Activated CD4-positive, alpha-beta T cell treated with anti-CD3 and anti-CD28 coated beads, Interleukin-10, Interleukin-2, amounts not matched to agents 100 ng/mL and 50 ng/mL, durations not matched to agents 16 hours and 8 hours (primary cell): ENCODE data around the gene ANTXR2.
"Not testable (repeated sequence)": the region's sequence is repeated elsewhere in the genome, so short reads cannot be mapped to it uniquely, and the experiment has no call there.

Experiments
- DNase-seq: peaks from one replicate; pipeline ENCODE4 v3.0.0-alpha.2; 2020

The ANTXR2 gene

DNA sequence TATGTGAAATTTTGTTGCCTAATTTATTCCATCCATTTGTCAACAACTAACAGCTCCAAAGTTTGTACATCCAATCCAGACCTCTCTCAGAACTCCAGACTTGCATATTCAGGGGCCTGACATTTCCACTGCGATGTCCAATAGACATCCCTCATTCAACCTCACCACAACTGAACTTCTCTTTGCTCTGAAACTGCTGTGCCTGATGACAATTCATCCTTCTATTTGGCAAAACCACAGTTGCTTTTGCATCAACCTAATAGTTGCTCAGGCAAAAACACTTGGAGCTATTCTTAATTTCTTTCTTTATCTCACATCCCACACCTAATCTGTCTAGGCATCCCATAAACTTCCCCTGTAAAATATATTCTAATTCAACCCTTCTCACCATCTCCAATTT lies 56.5 kb downstream of the ANTXR2 start:
- DNase-seq: no peak

DNA sequence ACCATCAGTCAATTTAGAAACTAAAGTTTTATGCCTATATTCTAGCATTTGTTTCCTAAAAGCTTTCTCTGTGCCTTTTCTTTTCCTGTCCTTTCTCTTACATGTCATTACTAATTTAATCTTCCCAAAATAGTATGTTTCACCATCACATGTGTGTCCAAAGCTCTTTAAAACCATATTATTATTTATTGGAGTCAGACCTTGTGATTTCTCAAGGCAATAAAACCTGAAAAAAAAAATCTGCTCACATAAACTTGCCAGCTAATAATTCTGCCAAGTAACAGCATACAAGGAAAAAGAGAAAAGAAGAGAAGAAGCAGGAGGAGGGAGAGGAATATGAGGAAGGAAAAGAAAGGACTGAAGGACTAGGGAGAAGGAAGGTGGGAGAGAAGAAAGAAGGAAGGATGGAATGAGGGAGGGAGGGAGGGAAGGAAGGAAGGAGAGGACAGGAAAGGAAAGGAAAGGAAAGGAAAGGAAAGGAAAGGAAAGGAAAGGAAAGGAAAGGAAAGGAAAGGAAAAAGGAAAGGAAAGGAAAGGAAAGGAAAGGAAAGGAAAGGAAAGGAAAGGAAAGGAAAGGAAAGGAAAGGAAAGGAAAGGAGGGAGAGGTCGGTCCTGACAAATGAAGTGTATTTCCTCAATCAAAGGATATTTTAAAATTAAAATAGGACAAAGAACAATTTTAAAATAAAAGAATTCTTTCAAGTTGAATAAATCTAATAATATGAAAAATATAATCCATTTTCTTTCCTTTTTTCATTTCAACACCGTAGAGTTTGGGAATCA lies 57.4 kb downstream of the ANTXR2 start:
- DNase-seq: no peak

DNA sequence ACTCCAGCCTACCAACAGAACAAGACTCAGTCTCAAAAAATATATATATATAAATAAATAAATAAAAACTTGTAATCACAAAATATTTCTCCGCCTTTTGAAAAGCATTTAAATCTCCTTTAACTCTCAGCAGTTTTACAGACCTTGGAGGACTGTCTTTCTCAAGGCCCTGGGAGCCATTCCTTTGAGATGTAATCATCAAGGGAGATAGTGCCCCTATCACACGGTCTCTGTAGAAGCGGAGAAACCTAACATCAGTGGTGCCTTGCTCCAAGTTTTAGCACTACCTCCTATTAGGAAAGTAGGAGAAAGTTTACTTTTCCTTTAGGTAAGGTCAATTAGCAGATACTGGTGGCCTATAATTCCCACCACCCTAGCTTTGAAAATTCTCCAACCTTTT lies 58.5 kb downstream of the ANTXR2 start:
- DNase-seq: no peak

DNA sequence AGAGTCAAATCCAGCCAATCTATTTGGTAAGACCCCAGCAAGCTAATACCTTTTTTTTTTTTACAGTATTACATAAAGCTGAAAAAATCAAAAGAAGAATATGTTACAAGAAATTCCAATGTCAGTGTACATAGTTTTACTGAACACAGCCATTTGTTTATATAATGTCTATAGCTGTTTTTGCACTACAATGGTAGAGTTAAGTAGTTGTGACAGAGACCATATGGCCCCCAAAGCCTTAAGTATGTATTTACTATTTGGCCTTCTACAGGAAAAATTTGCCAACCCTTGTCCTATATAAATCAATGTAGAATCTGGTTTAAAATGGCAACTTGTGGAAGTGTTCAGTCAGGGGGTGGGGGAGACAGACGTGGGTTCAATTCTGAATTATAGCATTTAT lies 60.7 kb downstream of the ANTXR2 start:
- DNase-seq: no peak

DNA sequence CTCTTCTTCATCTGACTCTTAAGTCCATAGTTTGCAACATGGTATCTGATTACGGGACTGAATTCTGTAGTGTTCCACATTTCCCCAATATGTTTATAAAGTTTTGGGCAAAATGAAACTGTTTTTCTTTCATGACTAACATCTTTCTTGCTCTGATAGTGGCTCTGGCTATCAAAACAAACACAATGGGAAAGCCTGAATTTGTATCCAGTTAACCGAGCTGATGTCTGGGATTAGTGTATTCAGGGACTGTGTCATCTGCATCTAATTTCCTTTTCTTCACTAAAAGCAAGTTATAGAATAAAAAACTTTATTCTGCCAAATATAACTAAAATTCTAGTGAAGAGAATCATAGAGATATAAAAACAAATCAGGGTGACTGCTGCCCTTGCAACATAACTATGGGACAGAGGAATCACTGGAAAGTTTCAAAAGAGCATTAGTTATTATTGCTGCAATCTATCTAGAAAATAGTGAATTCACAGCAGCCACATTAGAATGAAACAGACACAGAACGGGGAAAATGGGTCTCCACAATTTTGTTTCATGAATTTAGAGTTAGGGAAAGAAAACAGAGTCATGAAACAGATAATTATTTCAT lies 61.3 kb downstream of the ANTXR2 start:
- no peak for DNase-seq

DNA sequence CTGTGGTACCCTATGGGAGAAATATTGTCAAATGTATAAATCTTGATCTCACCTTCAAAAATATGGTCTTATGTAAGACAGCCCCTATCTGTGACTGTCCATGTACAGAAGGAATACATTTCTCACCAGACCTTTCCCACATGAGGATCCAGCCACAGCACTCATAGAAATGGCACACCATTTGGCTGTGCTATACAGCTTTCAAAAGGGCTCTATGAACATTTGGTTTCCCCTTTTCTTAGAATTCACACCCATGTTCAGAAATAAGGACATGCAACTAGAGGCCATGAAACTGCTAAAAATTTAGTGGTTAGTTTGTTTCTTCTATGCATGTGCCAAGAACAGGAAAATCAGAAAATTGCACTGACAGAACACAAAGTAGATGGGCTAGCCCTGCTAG lies 62.7 kb downstream of the ANTXR2 start:
- peak; percentile 52 for DNase-seq

DNA sequence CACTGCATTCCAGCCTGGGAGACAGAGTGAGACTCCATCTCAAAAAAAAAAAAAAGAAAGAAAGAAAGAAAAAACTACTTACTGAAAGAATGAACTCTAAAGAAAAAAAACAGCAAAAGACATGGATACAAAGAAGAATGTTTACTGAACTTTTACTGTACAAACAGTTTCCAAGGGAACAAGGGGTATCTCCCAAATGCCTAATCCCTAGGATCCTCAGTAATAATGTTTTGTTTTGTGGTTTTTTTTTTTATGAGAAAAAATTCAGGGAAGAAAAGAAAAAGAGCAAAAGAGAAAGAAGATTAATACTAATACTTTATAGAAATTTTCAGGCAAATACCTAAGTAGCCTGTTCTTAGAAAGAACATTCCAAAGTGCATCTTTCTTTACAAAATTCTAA lies 63.2 kb downstream of the ANTXR2 start:
- DNase-seq: no peak

DNA sequence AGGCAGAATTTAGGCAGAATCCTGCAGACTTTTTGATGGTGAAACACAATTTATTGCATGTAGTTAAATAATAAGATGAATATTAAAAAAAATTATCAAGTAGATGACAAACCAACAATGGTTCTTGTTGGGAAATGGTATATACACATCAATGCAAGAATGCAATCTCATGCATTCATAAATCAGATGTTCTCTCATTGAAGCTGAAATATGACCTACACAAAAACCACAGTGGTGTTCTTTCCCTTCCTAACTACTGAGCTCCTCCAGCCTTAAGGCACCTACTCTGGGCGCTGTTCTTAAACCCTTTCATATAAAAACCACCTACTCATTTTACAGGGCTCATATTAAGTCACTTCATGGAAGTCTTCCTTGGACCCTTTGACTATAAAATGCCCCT lies 64.1 kb downstream of the ANTXR2 start:
- peak; percentile 23 for DNase-seq

DNA sequence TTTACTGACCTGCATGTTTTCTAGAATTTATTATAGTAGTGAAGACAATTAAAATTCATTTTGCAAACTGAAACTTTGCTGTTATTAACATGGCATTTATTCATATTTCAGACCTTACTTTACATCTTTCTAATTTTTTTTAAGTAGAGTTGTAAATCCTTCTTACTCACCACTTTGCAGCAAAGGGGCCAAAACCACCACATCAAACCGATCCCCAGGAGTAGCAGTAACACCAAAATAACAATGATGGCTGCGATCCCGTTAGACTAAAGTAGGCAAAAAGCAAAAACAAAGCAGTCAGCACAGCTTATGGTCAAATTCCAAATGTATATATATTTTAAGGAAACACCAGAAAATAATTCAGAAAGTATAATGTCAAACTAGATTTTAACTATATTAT lies 64.7 kb downstream of the ANTXR2 start:
- peak; percentile 60 for DNase-seq

DNA sequence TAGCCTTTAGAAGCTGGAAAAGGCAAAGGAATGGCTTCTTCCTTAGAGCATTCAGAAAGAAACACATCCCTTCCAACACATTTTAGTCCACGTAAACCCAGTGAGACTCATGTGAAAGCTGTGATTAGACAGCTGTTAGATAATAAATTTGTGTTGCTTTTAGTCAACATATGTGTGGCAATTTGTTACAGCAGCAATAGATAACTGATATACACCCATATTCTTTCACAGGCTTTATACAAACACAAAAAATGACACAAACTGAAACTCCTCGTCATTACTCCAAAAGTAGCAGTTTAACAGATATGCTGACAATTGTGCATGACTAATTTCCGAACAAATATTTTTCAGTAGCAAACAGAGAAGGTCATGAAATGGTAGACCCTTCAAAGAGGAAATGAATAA lies 65.3 kb downstream of the ANTXR2 start:
- peak; percentile 92 for DNase-seq

DNA sequence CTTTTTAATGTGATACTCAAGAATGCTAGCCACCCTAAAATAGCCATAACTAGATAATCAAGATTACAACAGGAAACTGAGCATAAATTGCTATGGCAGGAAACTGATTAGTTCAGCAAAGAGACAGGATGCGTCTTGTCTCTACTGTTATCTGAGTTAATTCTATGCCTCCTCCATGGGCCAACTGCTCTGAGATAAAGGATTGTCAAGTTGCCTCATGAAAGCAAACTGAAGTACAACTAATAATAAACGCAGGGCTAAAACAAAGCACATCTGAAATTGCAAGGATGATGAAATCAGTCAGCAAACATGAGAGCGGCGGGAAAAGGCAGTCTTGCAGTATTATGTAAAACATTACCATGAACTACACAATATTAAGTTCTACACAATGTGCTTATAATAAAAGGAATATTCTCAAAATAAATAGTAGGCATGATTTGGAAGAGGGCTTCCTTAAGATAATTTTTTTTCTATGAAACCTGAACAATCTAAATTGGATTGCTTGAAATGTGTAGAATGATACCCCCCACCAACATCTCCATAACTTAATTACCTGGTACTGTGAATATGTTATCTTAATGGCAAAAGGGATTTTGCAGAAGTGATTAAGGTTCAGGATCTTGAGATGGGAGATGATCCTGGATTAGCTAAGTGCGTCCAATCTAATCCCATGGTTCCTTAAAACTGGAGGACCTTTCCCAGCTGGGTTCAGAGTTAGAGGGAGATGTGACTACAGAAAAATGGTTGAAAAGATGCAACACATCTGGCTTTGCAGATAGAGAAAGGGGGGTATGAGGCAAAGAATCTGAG lies 65.9 kb downstream of the ANTXR2 start:
- DNase-seq: peak; percentile 64

DNA sequence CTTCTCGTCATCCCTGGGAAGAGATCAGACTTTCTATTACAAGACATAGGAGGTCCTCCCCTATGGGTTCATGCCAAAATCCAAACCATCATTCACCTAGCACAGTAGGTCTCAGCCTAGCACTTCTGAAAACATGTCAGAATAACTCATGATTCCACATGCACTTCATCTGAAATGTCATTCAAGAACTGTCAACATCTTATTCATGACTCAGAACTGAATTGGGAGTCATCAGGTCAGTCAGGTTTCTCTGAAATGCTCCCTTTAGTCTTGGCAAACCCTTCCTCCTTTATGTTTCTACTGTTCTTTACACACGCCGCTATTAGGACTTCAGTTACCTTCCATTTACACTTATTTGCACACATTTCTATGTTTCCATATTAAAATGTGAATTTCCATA lies 67.2 kb downstream of the ANTXR2 start:
- peak; percentile 80 for DNase-seq

DNA sequence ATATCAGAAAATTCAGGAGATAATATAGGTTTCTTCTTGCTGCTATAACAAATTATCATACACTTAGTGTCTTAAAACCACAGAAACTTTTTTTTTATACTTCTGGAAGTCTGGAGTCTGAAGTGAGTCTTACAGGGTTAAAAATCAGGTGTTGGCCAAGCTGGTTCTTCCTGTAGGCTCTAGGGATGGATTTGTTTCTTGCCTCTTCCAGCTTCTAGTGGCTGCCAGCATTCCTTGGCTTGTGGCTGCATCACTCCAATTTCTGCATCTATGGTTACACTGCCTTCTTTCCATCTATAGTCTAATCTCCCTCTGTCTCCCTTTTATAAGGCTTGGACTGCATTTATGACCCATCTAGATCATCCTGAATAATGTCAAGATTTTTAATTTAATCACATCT lies 68.7 kb downstream of the ANTXR2 start:
- DNase-seq: no peak

DNA sequence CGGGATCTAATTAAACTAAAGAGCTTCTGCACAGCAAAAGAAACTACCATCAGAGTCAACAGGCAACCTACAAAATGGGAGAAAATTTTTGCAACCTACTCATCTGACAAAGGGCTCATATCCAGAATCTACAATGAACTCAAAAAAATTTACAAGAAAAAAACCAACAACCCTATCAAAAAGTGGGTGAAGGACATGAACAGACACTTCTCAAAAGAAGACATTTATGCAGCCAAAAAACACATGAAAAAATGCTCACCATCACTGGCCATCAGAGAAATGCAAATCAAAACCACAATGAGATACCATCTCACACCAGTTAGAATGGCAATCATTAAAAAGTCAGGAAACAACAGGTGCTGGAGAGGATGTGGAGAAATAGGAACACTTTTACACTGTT lies 70.5 kb downstream of the ANTXR2 start:
- not testable (repeated sequence) for DNase-seq

DNA sequence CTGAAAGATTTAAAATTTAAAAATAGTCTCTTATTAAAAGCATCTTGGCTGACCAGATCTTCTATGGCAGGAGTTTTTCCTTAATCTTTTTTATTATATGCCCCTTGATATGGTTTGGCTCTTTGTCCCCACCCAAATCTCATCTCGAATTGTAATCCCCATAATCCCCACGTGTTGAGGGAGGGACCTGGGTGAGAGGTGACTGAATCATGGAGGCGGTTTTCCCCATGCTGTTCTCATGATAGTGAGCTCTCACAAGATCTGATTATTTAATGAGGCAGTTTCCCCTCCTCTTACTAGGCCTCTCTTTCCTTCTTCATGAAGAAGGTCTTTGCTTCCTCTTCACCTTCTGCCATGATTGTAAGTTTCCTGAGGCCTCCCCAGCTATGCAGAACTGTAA lies 74.0 kb downstream of the ANTXR2 start:
- DNase-seq: not testable (repeated sequence)

DNA sequence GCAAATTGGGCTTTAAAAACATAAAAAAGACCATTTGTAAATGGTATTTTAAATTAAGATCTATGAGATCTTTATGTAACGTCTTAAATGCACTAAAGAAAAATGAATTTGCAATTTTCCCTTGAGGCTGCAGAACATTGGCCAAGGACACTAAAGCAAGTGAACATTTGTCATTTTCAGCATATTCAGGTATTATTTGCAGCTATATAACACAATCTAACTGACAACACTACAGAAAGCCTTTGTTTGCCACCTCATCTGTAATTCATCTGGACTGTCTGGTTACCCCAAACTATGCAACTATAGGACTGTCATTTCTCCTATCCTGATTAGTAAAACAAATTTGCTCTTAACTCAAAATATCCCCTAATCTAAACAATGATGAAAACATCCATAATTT lies 74.8 kb downstream of the ANTXR2 start:
- no peak for DNase-seq

DNA sequence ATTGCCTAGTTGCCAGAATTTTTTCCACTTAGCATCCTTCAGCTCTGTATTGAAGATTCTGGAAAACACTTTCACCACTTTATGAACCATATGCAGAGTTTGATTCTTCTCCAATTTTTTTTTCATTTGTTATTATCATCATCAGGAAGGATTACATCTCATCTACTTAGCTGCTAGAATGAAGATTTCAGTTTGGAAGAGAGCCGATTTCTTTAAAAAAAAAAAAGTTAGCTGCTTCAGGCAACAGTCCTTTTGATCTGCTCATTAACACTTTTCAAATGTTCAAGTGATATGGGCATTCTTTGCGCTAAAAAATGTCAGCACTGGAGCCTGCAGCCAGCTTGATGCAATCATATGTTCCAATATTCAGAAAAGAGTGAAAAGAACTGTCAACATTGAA lies 76.2 kb downstream of the ANTXR2 start:
- no peak for DNase-seq

DNA sequence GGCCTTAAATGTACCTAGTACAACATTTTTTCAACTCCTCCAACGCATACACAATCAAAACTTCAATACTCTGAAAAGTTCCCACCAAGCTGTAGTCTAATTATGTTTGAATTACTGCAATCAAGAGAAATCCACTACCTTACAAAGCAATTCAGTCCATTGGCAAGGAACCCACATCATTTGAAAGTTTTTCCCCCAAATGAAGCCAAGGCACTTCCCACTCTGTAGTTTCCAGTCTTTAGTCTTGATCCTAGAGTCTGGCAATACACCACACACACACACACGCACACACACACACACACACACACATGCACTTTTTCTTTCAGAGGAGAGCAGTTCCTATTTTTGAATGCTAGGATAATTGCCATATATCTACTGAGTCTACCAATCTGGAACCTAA lies 79.6 kb downstream of the ANTXR2 start:
- no peak for DNase-seq

DNA sequence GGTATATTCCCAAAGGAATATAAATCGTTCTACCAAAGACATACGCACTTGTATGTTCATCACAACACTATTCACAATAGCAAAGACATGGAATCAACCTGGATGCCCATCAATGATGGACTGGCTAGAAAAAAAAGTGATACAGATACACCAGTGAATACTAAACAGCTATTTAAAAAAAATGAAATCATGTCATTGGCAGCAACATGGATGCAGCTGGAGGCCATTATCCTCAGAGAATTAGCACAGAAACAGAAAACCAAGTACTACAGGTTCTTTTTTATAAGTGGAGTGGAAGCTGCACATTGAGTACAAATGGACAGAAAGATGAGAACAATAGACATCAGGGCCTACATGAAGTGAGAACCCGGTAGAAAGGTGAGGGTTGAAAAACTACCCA lies 81.4 kb downstream of the ANTXR2 start:
- no peak for DNase-seq

DNA sequence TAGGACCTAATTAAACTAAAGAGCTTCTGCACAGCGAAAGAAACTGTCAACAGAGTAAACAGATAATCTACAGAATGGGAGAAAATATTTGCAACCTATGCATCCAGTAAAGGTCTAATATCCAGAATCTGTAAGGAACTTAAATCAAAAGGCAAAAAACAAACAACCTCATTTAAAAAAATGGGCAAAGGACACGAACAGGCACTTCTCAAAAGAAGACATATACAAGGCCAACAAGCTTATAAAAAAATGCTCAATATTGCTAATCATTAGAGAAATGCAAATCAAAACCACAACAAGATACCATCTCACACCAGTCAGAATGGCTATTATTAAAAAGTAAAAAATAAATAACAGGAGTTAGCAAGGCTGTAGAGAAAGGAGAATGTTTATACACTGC lies 81.9 kb downstream of the ANTXR2 start:
- DNase-seq: not testable (repeated sequence)

DNA sequence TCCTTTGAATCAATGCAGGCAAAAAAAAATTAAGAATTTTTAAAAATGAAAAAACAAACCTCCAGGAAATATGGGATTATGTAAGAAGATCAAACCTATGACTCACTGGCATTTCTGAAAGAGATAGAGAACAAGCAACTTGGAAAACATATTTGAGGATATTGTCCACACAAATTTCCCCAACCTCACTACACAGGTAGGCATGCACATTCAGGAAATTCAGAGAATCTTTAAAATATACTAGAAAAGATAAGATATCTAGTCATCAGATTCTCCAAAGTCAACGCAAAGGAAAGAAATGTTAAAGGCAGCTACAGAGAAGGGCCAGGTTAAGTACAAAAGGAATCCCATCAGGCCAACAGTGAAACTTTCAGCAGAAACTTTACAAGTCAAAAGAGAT lies 85.6 kb downstream of the ANTXR2 start:
- no peak for DNase-seq

DNA sequence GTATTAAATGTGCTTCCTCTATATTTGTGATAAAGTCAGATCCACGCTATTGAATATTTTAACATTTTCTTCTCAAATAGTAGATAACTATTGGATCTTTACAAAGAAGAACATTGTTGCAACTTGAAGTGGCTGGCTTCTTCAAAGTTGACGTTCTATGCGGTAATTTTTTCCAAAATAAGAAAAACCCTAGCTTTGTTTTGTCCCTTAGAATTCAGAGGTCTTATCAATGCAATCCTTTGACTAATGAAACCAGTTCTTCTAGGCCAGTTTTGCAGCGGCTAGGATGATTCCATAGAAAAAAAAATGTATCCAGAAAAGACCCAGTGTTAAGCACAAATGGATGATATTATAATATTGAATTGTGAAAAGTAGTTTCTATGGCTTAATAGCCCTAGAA lies 89.6 kb downstream of the ANTXR2 start:
- DNase-seq: no peak

DNA sequence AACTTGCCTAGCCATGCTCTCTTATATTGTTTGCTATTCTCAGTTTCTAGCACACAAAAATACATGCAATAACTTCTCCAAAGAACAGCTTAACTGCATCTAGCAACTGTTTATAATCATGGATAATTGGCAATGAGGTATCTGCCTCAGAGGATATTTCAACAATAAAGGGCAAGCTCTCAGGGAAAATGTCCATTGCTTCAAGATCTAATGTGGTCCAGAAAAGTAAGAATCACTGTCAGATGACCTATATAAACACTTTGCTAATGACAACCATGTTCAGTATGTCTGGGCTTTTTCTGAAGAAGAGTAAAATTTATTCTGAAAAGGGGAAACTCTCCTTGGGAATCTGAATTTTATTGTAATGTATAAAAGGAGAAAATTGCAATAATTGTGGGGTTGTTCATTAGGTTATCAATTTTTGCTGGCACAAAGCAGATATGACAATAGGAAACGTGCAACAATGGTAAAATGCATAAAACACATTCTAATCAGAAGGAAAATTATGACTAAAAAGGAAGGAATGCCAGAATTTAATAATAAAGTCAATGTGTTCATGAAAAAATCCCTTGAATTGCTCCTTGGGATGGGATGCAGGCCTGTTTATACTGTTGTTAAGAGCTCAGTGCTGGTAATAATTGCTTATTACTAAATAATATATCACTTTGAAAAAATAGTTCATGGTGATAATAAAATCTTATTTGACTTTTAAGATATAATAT lies 90.3 kb downstream of the ANTXR2 start:
- no peak for DNase-seq
